HEK293 (cell line): Measurements from ENCODE around the gene SPECC1.

ENCODE experiments used
- CTCF ChIA-PET: fragments of 350-600 bp; formaldehyde crosslinking; extraction: SDS; loops from one replicate; lab custom pipeline; 2021; ENCODE audit warnings: antibody characterized with exemption; lab: Yijun Ruan, JAX
- POLR2A ChIA-PET: fragments of 300-600 bp; formaldehyde crosslinking; extraction: SDS; loops from one replicate; lab custom pipeline; 2020; ENCODE audit warnings: antibody characterized with exemption, inconsistent platforms; lab: Yijun Ruan, JAX
- H3K27ac ChIP-seq: fragments of 200-500 bp; sonication (Bioruptor generic); 2 replicates; pipeline ENCODE4 v1.5.1; 2014; ENCODE audit warnings: low read depth, low read length, control low read depth, inconsistent platforms; ENCODE audit errors: extremely low read depth
- H3K36me3 ChIP-seq, 2 experiments: fragments of 200-500 bp in 1 of 2; sonication (Bioruptor generic) in 1 of 2; 1 replicate in 1 of 2; 2 replicates in 1 of 2; pipeline ENCODE4 v1.5.1; 2014 to 2017; ENCODE audit warnings: inconsistent platforms in 2 of 2, low read length in 2 of 2; ENCODE audit not compliant: control insufficient read depth in 2 of 2, insufficient read depth in 1 of 2
- H3K4me1 ChIP-seq: fragments of 200-500 bp; sonication (Bioruptor generic); 2 replicates; pipeline ENCODE4 v1.5.1; 2014; ENCODE audit warnings: mild to moderate bottlenecking, low read length, inconsistent platforms; ENCODE audit not compliant: control insufficient read depth, insufficient read depth
- H3K4me3 ChIP-seq: 2 replicates; pipeline ENCODE4 v1.5.1; 2011; ENCODE audit warnings: low read depth, mild to moderate bottlenecking, control low read depth, low read length, moderate library complexity
- H3K9me3 ChIP-seq: fragments of 200-500 bp; sonication (Bioruptor generic); 2 replicates; pipeline ENCODE4 v1.5.1; 2014; ENCODE audit warnings: low read depth, low read length, inconsistent platforms; ENCODE audit not compliant: control insufficient read depth, insufficient read depth
- BCL11B ChIP-seq: fragments of 450-650 bp; formaldehyde crosslinking; IDR thresholded peaks from 2 replicates; pipeline ENCODE4 v1.5.1; 2016; ENCODE audit warnings: low read depth, missing biosample characterization, missing genetic modification characterization
- FEZF1 ChIP-seq: fragments of 450-650 bp; formaldehyde crosslinking; IDR thresholded peaks from 2 replicates; pipeline ENCODE4 v1.5.1; 2016; ENCODE audit warnings: missing biosample characterization, missing genetic modification characterization
- OVOL3 ChIP-seq: fragments of 450-650 bp; formaldehyde crosslinking; IDR thresholded peaks from 2 replicates; pipeline ENCODE4 v1.5.1; 2016; ENCODE audit warnings: missing biosample characterization, missing genetic modification characterization
- SALL2 ChIP-seq: fragments of 450-650 bp; formaldehyde crosslinking; IDR thresholded peaks from 2 replicates; pipeline ENCODE4 v1.5.0; 2017; ENCODE audit warnings: missing biosample characterization, mild to moderate bottlenecking, missing genetic modification characterization, borderline replicate concordance
- ZBTB7A ChIP-seq: fragments of 450-650 bp; formaldehyde crosslinking; IDR thresholded peaks from 2 replicates; pipeline ENCODE4 v1.5.1; 2016; ENCODE audit warnings: low read depth, missing biosample characterization, missing genetic modification characterization
- ZEB2 ChIP-seq: fragments of 450-650 bp; formaldehyde crosslinking; IDR thresholded peaks from 2 replicates; pipeline ENCODE4 v1.5.1; 2016; ENCODE audit warnings: missing biosample characterization, missing genetic modification characterization
- ZNF248 ChIP-seq: fragments of 450-650 bp; formaldehyde crosslinking; IDR thresholded peaks from 2 replicates; pipeline ENCODE4 v1.5.1; 2017; ENCODE audit warnings: missing biosample characterization, missing genetic modification characterization
- ZNF266 ChIP-seq: fragments of 450-650 bp; formaldehyde crosslinking; IDR thresholded peaks from 2 replicates; pipeline ENCODE4 v1.5.1; 2016; ENCODE audit warnings: missing biosample characterization, missing genetic modification characterization, low read depth
- ZNF335 ChIP-seq: fragments of 450-650 bp; formaldehyde crosslinking; conservative IDR thresholded peaks from 2 replicates; pipeline ENCODE4 v1.5.1; 2016; ENCODE audit warnings: missing biosample characterization, missing genetic modification characterization
- ZNF341 ChIP-seq: fragments of 450-650 bp; formaldehyde crosslinking; IDR thresholded peaks from 2 replicates; pipeline ENCODE4; 2016; ENCODE audit warnings: low read depth, missing biosample characterization, missing genetic modification characterization
- ZNF530 ChIP-seq: fragments of 450-650 bp; formaldehyde crosslinking; IDR thresholded peaks from 2 replicates; pipeline ENCODE4 v1.5.1; 2016; ENCODE audit warnings: low read depth, missing biosample characterization, missing genetic modification characterization
- ZNF626 ChIP-seq: fragments of 450-650 bp; sonication (Bioruptor Pico); formaldehyde crosslinking; IDR thresholded peaks from 2 replicates; pipeline ENCODE4 v1.5.1; 2018; ENCODE audit warnings: missing biosample characterization, missing genetic modification characterization, inconsistent platforms
- ZNF692 ChIP-seq: fragments of 450-650 bp; formaldehyde crosslinking; IDR thresholded peaks from 2 replicates; pipeline ENCODE4 v1.5.1; 2016; ENCODE audit warnings: missing biosample characterization, missing genetic modification characterization
- ZNF707 ChIP-seq: fragments of 450-650 bp; formaldehyde crosslinking; IDR thresholded peaks from 2 replicates; pipeline ENCODE4 v1.5.1; 2016; ENCODE audit warnings: missing biosample characterization, missing genetic modification characterization
- ZNF776 ChIP-seq: fragments of 450-650 bp; formaldehyde crosslinking; IDR thresholded peaks from 2 replicates; pipeline ENCODE4 v1.5.0; 2017; ENCODE audit warnings: missing biosample characterization, missing genetic modification characterization, borderline replicate concordance
- TF ChIP-seq, protein P1 (sequence below): fragments of 450-650 bp; formaldehyde crosslinking; IDR thresholded peaks from 2 replicates; pipeline ENCODE4 v1.5.1; 2017; ENCODE audit warnings: missing biosample characterization, missing genetic modification characterization
- TF ChIP-seq, protein P2 (sequence below): fragments of 450-650 bp; formaldehyde crosslinking; IDR thresholded peaks from 2 replicates; pipeline ENCODE4 v1.5.1; 2017; ENCODE audit warnings: missing biosample characterization, missing genetic modification characterization
- TF ChIP-seq, protein P3 (sequence below): fragments of 450-650 bp; formaldehyde crosslinking; IDR thresholded peaks from 2 replicates; pipeline ENCODE4 v1.5.1; 2017; ENCODE audit warnings: missing biosample characterization, mild to moderate bottlenecking, missing genetic modification characterization, moderate library complexity

Gene SPECC1

DNA sequence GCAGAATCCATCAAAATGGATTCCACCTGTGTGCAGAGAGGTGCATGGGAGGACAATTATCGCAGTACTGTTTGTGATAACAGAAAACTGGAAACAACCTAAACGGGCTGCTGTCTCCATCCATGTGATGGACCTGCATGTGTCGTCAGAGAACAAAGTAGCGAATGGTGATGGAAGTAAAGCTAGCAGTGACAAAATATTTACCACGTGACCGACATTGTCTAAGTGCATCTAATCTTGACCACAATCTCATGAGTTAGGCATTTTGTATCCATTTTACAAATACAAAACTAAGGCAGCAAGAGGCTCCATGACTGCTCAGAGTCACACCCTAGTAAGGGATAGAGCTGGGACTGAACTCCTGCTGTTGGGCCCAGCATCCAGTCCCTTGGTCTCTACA is 270.9 kb downstream of the SPECC1 start:
- Histone ChIP-seq H3K36me3 (peaks cover 0 to 17% of the 10 kb centered on the region in 2 experiments; a peak in 1 of 3 replicates), H3K9me3 (no peaks in the 10 kb centered on the region)
- POLR2A ChIA-PET, result no interaction called here
- TF ChIP-seq ZNF626 (tag by site-specific recombination) (no peak), ZNF692 (tag by site-specific recombination) (no peak), ZEB2 (tag by site-specific recombination) (no peak), ZNF776 (tag by site-specific recombination) (no peak), ZNF707 (tag by site-specific recombination) (no peak), ZBTB7A (tag by site-specific recombination) (no peak), ZNF341 (no peak), ZNF335 (tag by site-specific recombination) (no peak)
- TF ChIP-seq, protein P1, sequence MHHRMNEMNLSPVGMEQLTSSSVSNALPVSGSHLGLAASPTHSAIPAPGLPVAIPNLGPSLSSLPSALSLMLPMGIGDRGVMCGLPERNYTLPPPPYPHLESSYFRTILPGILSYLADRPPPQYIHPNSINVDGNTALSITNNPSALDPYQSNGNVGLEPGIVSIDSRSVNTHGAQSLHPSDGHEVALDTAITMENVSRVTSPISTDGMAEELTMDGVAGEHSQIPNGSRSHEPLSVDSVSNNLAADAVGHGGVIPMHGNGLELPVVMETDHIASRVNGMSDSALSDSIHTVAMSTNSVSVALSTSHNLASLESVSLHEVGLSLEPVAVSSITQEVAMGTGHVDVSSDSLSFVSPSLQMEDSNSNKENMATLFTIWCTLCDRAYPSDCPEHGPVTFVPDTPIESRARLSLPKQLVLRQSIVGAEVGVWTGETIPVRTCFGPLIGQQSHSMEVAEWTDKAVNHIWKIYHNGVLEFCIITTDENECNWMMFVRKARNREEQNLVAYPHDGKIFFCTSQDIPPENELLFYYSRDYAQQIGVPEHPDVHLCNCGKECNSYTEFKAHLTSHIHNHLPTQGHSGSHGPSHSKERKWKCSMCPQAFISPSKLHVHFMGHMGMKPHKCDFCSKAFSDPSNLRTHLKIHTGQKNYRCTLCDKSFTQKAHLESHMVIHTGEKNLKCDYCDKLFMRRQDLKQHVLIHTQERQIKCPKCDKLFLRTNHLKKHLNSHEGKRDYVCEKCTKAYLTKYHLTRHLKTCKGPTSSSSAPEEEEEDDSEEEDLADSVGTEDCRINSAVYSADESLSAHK (tag by site-specific recombination), result no peak
- TF ChIP-seq, all 188 proteins: peak for 0
- Histone ChIP-seq H3K4me3 (no peak overlapping the region), H3K27ac (no peak overlapping the region), H3K4me1 (no peaks in the 10 kb centered on the region)
- CTCF ChIA-PET, result no interaction called here

GRCh38 chr17:20280851-20281250 is 271.7 kb downstream of the SPECC1 start:
- TF ChIP-seq ZNF530 (tag by site-specific recombination), result no peak
- TF ChIP-seq ZNF248, result no peak
- no peak for TF ChIP-seq ZNF266 (tag by site-specific recombination)
- no peak for TF ChIP-seq BCL11B
- TF ChIP-seq SALL2, result no peak
- no peak for TF ChIP-seq FEZF1
- TF ChIP-seq, protein P2, sequence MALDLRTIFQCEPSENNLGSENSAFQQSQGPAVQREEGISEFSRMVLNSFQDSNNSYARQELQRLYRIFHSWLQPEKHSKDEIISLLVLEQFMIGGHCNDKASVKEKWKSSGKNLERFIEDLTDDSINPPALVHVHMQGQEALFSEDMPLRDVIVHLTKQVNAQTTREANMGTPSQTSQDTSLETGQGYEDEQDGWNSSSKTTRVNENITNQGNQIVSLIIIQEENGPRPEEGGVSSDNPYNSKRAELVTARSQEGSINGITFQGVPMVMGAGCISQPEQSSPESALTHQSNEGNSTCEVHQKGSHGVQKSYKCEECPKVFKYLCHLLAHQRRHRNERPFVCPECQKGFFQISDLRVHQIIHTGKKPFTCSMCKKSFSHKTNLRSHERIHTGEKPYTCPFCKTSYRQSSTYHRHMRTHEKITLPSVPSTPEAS (tag by site-specific recombination), result no peak
- no peak for TF ChIP-seq OVOL3 (tag by site-specific recombination)
- no peak overlapping the region for H3K27ac ChIP-seq
- ChIA-PET POLR2A (no interaction called here), CTCF (no interaction called here)
- H3K9me3 ChIP-seq, result no peaks in the 10 kb centered on the region
- H3K4me1 ChIP-seq, result no peaks in the 10 kb centered on the region
- H3K4me3 ChIP-seq, result no peak overlapping the region
- H3K36me3 ChIP-seq, result peaks cover 0 to 17% of the 10 kb centered on the region in 2 experiments; a peak in 2 of 3 replicates

- CTCF ChIA-PET, result interaction anchor here (0.6 kb wide), 1 partner anchor 140 kb away, joined by 3 read pairs; no protein-coding TSS in a partner anchor
Measured at GRCh38 chr17:20281860-20282259, 272.7 kb downstream of the SPECC1 start.

More at GRCh38 chr17:20281860-20282259, 272.7 kb downstream of the SPECC1 start:
- H3K4me3 ChIP-seq, result no peak overlapping the region
- H3K9me3 ChIP-seq, result no peaks in the 10 kb centered on the region
- TF ChIP-seq, protein P3, sequence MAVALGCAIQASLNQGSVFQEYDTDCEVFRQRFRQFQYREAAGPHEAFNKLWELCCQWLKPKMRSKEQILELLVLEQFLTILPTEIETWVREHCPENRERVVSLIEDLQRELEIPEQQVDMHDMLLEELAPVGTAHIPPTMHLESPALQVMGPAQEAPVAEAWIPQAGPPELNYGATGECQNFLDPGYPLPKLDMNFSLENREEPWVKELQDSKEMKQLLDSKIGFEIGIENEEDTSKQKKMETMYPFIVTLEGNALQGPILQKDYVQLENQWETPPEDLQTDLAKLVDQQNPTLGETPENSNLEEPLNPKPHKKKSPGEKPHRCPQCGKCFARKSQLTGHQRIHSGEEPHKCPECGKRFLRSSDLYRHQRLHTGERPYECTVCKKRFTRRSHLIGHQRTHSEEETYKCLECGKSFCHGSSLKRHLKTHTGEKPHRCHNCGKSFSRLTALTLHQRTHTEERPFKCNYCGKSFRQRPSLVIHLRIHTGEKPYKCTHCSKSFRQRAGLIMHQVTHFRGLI (tag by site-specific recombination), result peak; percentile 45; the same call in 1 of the 2 replicates
- no peak for TF ChIP-seq BCL11B
- TF ChIP-seq, all 188 proteins: peak for 1
- Histone ChIP-seq H3K36me3 (peaks cover 0 to 17% of the 10 kb centered on the region in 2 experiments; a peak in 2 of 3 replicates), H3K4me1 (no peaks in the 10 kb centered on the region), H3K27ac (no peak overlapping the region)
- POLR2A ChIA-PET, result no interaction called here
